Measurements from ENCODE around the gene INPP5J.

- TF ChIP-seq CTCF (IDR thresholded peaks at IDR 0.05) (no peak), EP300 (IDR thresholded peaks at IDR 0.05) (no peak), POLR2A (IDR thresholded peaks at IDR 0.05) (no peak)
Measured at GRCh38 chr22:31170971-31171370, 48.2 kb downstream of the INPP5J start.

Data from tibial nerve (tissue), 4 donors.